ENCODE data around the gene CCR8.

- TF ChIP-seq POLR2A (IDR thresholded peaks at IDR 0.05) (no peak), CTCF (IDR thresholded peaks at IDR 0.05) (no peak)
Observed at GRCh38 chr3:39327746-39328349, 1.7 kb upstream of the CCR8 start.
